Raji (cell line): ENCODE measurements around the gene GALP.
"Not testable (repeated sequence)": the region's sequence is repeated elsewhere in the genome, so short reads cannot be mapped to it uniquely, and the experiment has no call there.

Source experiments
- POLR2A ChIP-seq: IDR thresholded peaks from 2 replicates; pipeline ENCODE4 v1.6.1; 2011; ENCODE audit warnings: low read depth, low read length, control low read depth; ENCODE audit not compliant: insufficient read depth

Gene GALP

GRCh38 chr19:56175861-56176307, at the start of gene GALP:
Gene GALP (plus strand): TSS chr19:56176008. CDS start chr19:56177109, 1,101 bp downstream.
- not testable (repeated sequence) for TF ChIP-seq POLR2A

- TF ChIP-seq POLR2A, result no peak
Observed at GRCh38 chr19:56126983-56127780, 48.6 kb upstream of the GALP start.

- TF ChIP-seq POLR2A, result no peak
Observed at GRCh38 chr19:56130006-56130405, 45.8 kb upstream of the GALP start.

GRCh38 chr19:56131651-56132050, 44.2 kb upstream of the GALP start:
- TF ChIP-seq POLR2A, result no peak

- TF ChIP-seq POLR2A, result no peak
Observed at GRCh38 chr19:56132316-56132822, 43.4 kb upstream of the GALP start.

- TF ChIP-seq POLR2A, result no peak
Observed at GRCh38 chr19:56133858-56134653, 41.8 kb upstream of the GALP start.

GRCh38 chr19:56134654-56134921, 41.2 kb upstream of the GALP start:
- TF ChIP-seq POLR2A, result no peak

- no peak for TF ChIP-seq POLR2A
Observed at GRCh38 chr19:56136362-56136761, 39.4 kb upstream of the GALP start.

- no peak for TF ChIP-seq POLR2A
Observed at GRCh38 chr19:56137405-56137804, 38.4 kb upstream of the GALP start.

- TF ChIP-seq POLR2A, result no peak
Observed at GRCh38 chr19:56138069-56138468, 37.7 kb upstream of the GALP start.

- TF ChIP-seq POLR2A, result no peak
Observed at GRCh38 chr19:56139847-56140582, 35.8 kb upstream of the GALP start.

GRCh38 chr19:56140583-56141416, 35.0 kb upstream of the GALP start, which contains the start of gene ZNF444:
Gene ZNF444 (plus strand): TSS chr19:56141287. CDS start chr19:56146912, 5,625 bp downstream.
- peak; percentile 49 for TF ChIP-seq POLR2A

GRCh38 chr19:56141417-56141993, 34.3 kb upstream of the GALP start:
- TF ChIP-seq POLR2A, result no peak
